VCaP (cell line): Measurements from ENCODE around the gene KMT2B.

ENCODE experiments used
- H3K27ac ChIP-seq: fragments of 450-650 bp; 2 replicates; pipeline ENCODE4 v1.5.1; 2017
- TF ChIP-seq, protein P1 (sequence below): fragments of 450-650 bp; conservative IDR thresholded peaks from 2 replicates; pipeline ENCODE4 v1.5.1; 2017; ENCODE audit warnings: mild to moderate bottlenecking, moderate library complexity

KMT2B gene

DNA sequence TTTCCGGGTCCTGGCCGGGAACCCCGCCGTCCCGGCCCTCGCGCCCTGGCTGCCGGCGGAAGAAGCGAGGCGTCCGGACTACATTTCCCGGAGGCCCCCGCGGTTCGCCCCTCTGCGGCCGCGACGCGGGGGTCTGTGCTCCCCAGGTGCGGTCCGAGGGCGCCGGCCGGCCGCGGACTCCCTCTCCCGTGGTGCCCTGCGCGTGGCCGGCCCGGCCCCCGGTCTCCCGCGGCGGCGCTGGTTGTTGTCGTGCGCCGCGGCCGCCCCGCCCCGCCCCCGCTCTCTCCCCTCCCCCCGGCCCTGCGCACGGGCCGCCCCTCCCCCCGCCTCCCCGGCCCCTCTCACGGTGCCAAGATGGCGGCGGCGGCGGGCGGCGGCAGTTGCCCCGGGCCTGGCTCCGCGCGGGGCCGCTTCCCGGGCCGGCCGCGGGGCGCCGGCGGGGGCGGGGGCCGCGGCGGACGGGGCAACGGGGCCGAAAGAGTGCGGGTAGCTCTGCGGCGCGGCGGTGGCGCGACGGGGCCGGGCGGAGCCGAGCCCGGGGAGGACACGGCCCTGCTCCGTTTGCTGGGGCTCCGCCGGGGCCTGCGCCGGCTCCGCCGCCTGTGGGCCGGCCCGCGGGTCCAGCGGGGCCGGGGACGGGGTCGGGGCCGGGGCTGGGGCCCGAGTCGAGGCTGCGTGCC is at the start of gene KMT2B:
TSS of gene KMT2B (plus strand) at position 339 of the 680 bp plus-strand sequence. CDS start at position 355, 16 bp downstream.
- H3K27ac ChIP-seq = peak within 1 kb of the TSS; percentile 98
- TF ChIP-seq, protein P1, sequence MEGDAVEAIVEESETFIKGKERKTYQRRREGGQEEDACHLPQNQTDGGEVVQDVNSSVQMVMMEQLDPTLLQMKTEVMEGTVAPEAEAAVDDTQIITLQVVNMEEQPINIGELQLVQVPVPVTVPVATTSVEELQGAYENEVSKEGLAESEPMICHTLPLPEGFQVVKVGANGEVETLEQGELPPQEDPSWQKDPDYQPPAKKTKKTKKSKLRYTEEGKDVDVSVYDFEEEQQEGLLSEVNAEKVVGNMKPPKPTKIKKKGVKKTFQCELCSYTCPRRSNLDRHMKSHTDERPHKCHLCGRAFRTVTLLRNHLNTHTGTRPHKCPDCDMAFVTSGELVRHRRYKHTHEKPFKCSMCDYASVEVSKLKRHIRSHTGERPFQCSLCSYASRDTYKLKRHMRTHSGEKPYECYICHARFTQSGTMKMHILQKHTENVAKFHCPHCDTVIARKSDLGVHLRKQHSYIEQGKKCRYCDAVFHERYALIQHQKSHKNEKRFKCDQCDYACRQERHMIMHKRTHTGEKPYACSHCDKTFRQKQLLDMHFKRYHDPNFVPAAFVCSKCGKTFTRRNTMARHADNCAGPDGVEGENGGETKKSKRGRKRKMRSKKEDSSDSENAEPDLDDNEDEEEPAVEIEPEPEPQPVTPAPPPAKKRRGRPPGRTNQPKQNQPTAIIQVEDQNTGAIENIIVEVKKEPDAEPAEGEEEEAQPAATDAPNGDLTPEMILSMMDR = no peak

GRCh38 chr19:35669566-35669965 is 48.2 kb upstream of the KMT2B start:
- TF ChIP-seq, protein P1 = no peak
- H3K27ac ChIP-seq = no peak overlapping the region

GRCh38 chr19:35669974-35670373 is 47.8 kb upstream of the KMT2B start:
- TF ChIP-seq, protein P1 = no peak

DNA sequence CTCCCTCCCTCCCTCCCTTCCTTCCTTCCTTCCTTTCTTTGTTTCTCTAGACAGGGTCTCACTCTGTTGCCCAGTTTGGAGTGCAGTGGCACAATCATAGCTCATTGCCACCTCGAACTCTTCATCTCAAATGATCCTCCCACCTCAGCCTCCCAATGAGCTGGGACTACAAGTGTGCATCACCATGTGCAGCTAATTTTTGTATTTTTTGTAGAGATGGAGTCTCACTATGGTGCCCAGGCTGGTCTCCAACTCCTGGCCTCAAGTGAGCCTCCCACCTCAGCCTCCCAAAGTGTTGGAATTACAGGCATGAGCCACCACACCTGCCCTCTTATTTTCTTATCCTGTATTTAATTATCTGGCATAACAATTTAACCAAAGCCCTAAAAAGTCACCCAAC is 47.1 kb upstream of the KMT2B start:
- no peak overlapping the region for H3K27ac ChIP-seq

More at GRCh38 chr19:35669974-35670373, 47.8 kb upstream of the KMT2B start:
- no peak overlapping the region for H3K27ac ChIP-seq

DNA sequence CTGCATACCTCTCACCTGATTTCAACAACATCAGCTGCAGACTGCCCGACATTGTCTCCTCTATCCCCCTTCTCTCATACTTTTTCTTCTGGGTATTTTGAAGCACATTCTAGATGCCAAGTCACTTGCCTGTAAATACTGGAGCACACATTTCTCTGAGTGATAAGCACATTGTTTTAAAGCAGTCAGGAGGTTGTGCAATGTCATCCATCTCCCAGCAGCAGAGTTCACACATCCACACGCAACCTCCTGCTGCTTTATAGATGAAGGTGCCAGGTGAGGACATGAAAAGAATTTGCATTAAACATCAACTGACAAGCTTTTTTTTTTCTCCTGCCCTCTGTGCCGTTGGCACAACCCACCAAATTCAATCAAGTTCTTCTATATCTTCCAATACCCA is 46.0 kb upstream of the KMT2B start:
- TF ChIP-seq, protein P1 = no peak
- no peak overlapping the region for H3K27ac ChIP-seq

More for the DNA sequence above, 47.1 kb upstream of the KMT2B start:
- TF ChIP-seq, protein P1 = no peak

GRCh38 chr19:35673121-35673804 is 44.5 kb upstream of the KMT2B start:
- TF ChIP-seq, protein P1 = no peak
- H3K27ac ChIP-seq = no peak overlapping the region

GRCh38 chr19:35675589-35676140 is 42.1 kb upstream of the KMT2B start:
- TF ChIP-seq, protein P1 = no peak
- H3K27ac ChIP-seq = no peak overlapping the region
